Measurements from ENCODE around the gene SAMD7.

Gene SAMD7, protein sequence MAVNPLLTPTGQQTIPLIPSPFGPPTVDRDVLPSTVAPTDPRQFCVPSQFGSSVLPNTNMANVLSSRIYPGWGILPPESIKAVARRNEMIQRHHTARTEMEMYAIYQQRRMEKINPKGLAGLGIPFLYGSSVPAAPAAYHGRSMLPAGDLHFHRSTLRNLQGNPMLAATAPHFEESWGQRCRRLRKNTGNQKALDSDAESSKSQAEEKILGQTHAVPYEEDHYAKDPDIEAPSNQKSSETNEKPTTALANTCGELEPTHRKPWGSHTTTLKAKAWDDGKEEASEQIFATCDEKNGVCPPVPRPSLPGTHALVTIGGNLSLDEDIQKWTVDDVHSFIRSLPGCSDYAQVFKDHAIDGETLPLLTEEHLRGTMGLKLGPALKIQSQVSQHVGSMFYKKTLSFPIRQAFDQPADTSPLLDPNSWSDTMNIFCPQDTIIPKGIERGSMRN

DNA sequence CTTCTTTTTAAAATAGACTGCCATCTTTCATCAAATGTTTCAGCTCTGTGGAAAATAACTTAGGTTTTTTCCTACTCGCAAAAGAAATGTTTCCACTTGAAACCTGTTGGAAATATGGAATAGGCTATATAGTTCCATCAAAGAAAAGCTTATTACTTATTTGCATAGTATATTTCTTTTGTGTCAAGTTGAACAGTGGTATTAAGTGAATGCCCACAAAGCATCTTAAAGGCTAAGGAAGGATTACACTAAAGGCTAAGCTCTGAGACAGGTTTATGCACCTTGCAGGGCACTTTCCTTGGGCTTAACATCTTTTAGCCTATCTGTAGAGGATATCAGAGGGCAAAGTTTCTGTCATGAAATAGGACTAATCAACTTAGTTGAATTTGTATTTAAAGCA is at the start of gene SAMD7:
Gene SAMD7 (plus strand): TSS at position 301 of the 400 bp plus-strand sequence. CDS start 7,927 bp downstream, outside the sequence.
- DNase-seq: no peak

DNA sequence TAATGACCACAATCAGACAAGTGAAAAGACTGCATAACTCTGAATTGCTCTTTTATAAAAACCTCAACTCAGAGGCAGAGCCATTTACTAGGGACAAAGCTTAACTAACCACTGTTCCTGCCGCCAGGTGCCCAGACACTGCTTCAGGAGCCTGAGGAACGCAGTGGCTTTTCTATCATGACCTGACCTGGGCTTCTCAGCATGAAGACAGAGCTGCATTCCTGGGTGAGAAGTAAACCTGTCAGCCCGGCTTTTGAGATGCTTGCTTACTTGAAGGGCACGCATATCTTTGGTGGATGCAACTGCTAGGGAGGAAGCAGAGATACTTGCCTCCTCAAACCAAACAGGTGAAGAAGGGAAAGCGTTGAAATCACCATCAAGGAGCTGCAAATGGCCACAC is 49.5 kb upstream of the SAMD7 start:
- DNase-seq: no peak

DNA sequence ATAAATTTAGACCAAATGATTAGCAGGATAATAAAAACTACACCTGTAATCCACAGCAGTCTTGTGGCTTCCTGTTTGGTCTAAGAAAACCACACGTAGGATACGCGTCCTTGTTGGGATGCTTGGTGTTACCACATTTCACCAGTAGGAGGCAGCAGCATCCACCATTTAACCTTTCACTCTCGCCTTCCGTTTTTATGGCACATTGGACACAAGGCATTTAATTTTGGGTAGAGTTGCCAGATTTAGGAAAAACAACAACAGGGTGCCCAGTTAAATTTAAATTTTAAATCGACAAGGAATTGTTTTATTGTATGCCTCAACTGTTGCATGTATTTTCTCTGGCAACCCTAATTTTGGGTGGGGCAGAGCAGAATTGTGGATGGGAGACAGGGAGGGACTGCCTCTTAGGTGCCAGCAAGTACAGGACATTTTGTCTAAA is 47.9 kb upstream of the SAMD7 start:
- no peak for DNase-seq

DNA sequence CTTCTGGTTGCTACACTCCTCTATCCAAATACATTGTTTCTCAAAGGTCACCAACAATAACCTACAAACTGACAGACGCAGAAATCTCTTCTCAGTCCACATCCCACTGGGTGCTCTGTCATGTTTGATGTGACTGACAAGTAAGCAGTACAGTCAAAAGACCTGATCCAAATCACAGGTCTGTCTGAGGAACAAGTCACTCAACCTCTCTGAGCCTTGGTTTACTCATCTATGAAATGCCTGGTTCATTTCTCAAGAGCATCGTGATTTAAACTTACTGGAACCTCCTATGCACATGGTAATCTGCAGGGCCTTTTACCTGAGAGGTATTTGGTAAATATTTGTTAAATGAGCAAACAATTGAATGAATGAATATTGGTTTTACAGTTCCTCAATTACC is 47.1 kb upstream of the SAMD7 start:
- DNase-seq: no peak

DNA sequence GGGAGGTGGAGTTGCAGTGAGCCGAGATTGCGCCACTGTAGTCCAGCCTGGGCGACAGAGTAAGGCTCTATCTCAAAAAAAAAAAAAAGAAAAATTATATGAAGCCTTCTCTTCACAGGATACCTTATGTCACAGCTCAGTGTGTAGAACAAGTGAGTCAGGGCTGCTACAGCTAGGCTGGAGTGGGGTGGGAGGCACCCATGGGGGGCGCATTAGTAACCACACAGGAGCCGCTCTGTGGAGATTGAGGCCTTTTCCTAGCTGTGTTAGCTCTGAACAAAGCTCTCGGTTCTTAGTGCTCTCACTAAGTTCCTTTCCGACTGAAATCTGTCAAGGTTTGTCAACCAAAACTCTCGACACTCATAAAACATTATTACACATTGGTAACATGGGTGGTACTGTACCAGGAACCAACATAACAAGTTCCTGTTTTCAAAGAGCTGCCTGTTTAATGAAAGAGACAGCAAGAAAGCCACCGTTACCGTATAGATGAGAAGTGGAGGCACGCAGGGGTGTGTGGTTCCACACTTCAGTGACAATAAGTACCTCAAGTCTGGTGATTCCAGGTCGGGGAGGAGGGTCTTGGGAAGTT is 46.1 kb upstream of the SAMD7 start:
- no peak for DNase-seq

DNA sequence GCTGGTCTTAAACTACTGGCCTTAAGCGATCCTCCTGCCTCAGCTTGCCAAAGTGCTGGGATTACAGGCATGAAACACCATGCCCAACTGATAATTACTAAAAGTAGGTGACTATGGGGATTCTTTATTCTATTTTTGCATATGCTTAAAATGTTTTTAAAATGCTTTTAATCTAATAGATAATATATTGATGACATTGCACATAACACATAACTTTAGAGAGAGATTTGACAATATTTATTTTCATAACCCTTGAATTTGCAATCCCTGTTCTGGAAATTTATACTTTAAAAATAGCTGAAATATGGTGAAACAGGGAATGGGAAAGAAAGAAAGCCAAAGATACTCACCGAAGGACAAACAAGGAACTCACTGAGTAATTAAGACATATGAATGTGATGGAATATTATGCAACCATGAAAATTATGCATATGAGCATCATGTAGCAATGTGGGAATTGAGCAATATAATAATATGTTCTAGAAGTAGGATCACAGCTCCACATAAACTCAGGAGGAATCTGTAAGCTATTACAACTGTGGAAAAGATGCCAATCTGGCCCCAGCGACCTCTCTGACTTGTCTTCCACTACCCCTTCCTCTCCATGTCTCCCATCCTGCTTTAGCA is 43.7 kb upstream of the SAMD7 start:
- no peak for DNase-seq

DNA sequence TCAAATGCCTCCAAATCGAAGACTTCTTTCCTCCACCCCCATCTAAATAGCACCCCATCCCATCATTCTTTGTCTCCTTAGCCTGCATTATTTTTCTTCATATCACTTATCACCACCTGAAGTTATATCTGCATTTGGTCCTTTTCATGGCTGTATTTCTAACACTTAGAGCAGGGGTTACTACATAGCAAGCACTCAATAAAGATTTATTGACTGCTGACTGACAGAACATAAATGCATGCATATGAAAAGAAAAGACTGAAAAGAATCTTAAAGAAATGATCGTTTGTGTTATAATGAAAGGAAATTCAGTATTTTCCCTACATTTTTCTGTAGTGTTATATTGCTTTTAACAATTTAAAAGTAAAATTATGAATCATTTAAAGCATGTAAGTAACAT is 43.0 kb upstream of the SAMD7 start:
- DNase-seq: no peak

DNA sequence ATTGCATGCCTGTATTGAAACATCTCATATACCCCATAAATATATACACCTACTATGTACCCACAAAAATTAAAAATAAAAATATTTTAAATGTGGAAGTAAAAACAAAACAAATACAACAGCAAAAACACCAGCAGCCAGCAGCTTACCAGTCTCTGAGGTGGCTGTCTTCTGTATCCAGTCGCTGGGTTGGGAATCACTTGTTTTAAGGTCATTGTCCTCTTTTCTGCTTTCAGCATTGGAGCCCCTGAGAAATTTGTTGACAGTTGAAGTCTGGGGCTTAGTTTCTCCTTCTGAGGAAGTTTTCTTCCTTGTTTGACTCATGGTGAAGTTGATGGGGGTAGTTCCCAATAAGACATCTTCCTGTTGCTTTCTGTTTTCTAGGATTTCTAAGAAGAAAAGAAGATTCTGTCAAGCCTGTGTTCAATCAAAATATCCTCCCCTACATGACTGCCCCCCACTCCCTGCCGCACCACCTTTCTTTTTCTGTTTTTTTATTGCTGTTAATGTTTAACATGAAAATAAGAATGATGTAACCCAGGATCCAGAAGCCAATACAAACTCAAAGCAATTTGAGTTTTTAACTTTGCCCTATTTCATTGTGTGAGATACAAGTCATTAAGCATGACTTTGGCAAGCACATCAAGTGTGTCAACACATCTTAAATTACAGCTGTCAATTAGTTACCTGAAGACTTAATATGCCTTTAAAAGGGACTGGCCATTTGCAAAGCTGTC is 41.7 kb upstream of the SAMD7 start, which contains the start of gene LRRC31:
Gene LRRC31 (minus strand): TSS at position 452 of the 737 bp plus-strand sequence. CDS start 128 bp downstream, at position 324.
- no peak for DNase-seq

DNA sequence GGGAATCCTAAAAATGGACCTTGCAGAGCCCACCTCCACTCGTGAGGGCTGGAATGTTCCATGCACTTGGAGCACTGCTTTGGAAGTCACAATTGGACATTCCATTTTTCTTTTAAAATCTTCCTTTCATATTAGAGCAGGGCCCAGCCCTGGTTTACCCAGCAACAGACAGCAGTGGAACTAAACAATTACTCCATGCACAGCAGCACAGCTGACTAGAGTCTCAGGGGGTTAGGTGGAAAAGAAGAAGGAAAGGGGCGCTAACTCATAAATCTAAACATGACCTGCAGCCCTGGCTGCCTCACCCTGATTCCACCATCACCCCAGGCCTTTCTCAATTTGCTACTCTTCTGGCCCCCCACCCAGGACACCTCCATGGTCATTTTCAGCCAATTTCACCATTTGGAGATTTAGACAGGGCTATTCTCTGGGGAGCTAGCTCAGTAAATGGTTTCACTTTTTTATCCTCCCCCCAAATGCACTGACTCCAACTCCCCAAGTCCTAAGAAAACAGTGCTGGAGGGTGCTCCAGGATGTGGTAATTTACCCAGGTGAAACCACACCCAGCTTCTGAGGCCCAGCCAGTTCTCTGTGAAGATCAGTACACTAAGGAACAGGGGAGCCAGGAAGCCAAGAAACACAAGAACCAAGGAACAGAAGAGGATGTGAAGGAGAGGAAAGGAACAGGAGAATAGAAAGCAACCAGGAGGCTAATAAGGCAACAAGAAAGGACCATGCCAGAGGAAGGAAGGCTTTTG is 40.1 kb upstream of the SAMD7 start:
- no peak for DNase-seq

DNA sequence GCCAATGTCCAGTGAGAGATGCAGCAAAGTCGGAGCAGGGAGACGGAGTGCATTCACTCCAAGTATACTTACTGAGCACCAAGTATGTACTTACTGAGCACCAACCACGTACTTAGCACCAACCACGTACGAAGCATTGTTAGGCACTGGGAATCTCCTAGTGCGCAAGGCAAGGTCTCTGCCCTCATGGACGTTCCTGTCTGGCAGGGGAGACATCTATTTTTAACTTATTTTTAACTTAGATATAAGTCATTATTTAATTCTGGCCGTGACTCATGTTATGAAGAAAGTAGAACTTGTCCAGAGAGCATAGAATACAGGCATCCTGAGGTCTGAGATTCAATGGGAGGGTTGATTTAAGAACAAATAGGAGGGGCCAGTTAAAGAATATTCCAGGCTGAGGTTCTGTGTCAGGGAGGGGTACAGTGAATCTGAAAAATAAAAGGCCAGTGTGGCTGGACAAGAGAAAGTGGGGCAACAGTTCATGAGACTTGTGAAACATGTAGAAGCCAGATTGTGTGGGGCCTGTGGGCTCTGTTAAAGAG is 32.3 kb upstream of the SAMD7 start:
- DNase-seq: no peak

DNA sequence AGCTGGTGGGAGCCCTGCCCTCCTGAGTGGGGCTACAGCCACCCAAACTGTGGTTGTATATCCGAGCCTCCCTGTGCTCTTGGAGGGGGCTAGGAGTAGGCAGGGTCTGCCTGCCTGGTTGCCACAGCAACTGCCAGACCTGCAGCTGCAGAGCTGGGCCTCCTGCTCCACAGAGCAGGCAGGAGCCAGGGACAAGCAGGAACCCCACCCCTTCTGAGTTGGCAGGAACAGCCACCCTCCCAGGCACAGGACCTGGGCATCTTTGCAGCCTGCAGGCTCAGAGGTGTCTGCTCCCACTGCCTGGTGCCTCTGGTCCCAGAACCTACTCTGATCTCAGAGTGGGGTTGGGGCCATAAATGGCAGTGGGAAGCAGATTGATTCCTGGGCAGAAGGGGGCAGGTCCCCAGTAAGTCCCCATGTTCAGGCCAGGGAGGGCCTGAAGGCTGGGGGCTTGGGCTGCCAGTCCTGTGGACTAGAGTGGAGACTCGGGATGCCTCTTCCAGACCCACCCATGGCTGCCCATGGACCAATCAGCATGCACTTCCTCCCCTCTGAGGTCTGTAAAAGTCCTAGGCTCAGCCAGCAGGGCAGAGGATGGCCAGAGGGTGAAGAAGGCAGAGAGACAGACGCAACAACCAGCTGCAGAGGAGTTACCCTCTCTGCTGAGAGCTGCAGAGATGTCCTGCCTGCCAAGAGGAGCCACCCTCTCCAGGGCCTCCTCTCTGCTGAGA is 31.4 kb upstream of the SAMD7 start:
- no peak for DNase-seq

DNA sequence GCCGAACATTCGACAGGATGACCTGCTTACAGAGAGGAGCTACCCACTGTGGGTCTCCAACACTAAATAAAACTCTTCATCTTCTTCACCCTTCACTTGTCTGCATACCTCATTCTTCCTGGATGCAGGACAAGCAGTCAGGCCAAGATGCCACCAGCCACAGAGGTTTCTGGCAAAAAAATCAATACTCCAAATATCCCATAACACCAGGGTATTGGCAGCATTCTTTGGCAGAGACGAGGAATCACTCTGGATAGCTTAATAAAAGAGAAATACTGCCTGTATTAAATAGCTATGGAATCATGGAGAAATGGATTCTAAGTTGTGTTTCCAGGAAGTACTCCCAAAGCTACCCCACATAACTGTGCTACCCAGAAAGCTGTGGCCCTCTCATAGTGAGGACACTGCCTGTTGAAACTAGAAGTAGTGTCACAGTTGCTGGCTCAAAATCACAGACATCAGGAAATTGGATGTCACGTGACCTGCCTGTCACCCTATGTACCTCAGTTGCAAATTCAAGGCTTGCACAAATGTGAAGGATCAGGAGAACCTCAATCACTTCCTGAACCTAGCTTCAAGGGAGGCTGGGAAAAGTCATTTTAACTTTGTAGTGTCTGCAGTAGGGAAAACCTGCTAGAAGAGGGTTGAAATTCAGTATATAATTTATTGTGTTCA is 30.7 kb upstream of the SAMD7 start:
- no peak for DNase-seq

DNA sequence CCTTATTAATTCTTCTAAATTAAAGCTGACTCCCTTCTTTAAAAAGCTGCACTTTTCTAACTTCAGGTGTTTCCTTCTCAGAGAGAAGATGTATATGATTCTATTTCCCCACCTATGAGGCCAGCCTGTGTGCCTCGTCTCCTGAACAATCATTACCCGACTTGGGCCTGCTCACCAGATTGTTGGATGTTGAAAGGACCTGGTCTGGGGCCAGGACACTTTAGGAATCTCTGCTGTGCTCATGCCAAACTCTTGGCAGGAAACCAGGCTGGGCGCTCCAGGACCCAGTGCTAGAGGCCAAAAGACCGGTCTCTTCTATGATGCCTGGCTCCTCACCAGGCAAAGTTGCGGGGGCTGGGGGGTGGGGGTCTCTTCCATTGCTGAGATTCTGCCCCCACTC is 24.7 kb upstream of the SAMD7 start:
- no peak for DNase-seq

DNA sequence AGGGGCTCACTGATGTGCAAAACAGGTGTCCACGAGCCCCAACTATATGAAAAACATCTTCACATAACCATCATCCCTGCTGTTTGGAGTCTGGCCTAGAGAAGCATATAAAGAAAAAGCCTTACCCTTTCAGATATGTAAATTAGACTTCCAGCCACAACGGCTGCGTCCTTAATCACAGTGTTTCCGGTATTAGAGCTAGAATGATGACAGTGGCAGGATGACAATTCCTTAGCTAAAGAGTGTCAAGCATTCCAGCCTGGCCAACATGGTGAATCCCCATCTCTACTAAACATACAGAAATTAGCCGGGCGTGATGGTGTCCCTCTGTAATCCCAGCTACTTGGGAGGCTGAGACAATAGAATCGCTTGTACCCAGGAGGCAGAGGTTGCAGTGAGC is 19.5 kb upstream of the SAMD7 start:
- no peak for DNase-seq

DNA sequence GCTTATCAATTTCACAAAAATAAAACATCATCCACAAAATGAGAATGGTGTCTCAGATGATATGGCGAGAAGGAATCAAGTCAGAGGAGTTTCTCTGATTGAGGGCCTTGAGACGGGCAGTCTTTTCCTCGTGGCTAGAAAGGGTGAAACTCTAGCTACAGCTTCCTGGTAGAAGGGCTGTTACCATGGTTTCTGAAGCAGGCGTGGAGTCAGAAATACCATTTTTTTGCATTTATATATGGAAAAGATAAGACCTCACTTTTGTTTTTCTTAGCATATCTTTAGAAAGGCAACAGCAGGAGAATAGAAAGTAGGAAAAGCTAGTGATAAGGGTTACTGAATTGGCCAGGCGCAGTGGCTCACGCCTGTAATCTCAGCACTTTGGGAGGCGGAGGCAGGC is 17.3 kb upstream of the SAMD7 start:
- DNase-seq: no peak

DNA sequence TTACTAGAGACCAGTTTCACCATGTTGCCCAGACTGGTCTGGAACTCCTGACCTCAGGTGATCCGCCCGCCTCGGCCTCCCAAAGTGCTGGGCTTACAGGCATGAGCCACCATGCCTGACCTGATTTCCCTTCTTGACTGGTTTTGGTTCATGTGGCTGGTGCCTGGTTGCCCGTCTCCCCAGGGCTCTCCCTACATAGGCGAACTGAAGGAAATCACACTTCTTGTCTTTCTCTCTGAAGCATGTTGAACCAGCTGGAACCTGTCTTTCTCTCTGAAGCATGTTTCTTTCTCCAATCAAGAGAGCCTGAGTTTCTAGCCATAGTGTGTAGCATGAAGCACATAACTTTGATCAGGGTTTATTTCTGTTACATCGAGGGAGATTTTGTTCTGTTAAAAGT is 16.3 kb upstream of the SAMD7 start:
- no peak for DNase-seq

DNA sequence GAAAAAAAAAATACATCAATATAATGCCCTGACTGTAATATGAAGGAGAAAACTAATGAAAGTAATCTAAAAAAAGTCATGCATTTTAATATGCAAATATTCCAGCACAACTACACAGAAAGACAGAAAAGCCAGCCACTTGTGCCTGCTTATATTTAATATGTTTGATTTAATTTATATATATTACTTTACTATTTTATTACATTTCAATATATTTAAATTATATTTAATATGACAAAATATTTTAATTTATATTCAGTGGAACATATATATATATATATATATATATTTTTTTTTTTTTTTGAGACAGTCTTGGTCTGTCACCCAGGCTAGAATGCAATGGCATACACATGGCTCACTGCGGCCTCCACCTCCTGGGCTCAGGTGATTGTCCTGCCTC is 14.1 kb upstream of the SAMD7 start:
- DNase-seq: no peak

DNA sequence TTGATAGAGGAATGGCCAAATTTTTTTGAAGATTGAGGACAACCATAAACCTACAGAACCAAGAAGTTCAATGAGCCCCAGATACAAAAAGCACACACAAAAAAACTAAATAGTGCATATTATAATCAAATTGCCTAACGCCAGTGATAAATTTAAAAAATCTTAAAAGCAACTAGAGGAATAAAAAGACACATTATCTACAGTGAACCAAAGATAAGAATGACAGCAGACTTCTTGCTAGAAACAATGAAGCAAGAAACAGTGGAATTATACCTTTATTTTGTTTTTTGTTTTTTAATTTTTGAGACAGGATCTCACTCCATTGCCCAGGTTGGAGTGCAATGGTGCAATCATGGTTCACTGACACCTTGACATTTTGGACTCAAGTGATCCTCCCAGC is 9.9 kb upstream of the SAMD7 start:
- no peak for DNase-seq

DNA sequence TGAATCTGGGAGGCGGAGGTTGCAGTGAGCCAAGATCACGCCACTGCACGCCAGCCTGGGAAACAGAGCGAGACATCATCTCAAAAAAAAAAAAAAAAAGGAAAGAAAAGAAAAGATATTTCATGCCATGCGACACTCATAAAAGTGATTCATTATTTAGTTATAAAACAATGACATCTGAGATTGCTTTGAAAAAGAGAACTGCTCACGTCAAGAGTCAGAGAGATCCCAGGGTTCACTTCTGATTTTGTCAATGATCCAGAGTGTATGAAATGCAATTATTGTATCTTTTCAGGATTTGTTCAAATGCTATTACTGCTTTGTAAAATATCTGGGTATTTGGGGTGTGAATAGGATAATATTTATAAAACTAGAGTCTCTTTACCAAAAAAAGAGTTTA is 6.0 kb upstream of the SAMD7 start:
- no peak for DNase-seq

DNA sequence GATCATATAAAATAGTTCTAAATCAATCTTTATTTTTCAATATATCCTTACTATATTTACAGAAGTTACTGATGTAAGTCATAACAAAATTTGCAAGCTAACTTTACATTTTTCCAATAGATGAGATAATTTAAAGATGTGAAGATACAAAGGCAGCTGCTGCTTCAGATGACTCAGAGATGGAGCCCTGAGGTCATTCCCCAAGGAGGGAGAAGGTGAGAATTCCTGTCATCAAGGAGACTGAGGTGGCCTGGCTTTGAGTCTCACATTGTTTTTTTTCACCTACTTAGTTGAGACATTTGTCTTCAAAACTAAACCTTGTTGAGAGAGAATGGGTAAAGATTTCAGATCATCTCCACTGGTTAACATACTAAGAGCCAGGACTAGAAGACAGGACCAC is 3.9 kb upstream of the SAMD7 start:
- DNase-seq: no peak

DNA sequence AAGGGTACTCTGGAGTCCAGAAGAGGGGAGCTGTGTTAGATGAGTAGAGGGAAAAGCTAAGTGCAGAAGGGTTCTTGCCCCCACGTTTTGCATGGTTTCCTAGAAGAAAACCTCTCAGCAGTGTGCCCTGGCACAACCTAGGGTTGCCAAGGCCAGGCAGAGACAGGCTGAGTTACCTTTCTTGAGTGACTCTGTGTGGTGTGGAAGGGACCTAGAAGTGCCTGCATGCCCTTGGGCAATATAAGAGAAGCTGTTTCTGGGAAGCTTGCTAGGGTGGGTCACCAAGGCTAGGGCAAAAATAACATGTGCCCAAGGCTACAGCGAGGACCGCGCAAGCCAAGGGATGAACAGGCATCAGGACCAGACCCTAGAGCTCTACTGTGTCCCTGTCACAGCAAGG is 3.4 kb upstream of the SAMD7 start:
- no peak for DNase-seq

Data from T1000 (cell line).